Measurements from ENCODE around the gene DOC2B.
"Not testable (repeated sequence)": the region's sequence is repeated elsewhere in the genome, so short reads cannot be mapped to it uniquely, and the experiment has no call there.

DOC2B gene

DNA sequence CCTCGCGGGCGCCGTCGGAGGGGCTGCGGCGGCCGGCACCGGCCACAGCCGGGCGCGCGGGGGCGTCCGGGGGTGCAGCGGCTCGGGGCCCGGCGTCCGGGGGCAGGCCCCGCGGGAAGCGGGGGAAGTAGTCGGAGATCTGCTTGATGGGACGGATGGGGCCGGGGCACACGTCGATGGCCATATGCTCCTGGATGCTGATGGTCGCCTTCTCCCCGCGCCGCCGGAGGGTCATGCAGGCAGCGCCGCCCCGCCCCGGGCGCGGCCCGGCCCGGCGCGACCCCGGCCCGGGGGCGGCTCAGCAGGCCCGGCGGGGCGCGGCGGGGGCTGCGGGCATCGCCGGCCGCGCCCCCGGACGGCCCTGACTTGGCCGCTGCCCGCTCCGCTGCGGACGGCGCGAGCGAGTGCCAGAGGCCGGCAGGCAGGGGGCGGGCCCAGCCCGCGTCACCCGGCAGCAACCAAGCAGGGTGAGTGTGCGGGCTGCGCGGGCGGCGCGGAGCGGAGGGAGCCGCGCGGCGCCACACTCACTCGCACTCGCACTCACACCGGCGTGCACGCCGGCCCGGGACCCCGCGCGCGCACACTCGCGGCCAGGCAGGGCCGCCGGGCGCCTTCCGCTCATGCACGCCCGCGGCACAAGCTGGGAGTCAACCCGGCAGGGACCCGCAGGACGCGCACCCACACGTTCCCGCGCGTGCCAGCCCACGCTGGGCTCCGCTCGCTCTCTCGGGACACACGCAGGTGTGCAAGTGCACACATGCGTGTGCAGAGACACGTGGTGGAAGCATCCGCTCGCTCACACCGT, at the start of gene DOC2B:
DOC2B (minus strand) TSS at position 406 of the 805 bp plus-strand sequence; CDS start at position 235, 171 bp downstream.
- no peak for DNase-seq

DNA sequence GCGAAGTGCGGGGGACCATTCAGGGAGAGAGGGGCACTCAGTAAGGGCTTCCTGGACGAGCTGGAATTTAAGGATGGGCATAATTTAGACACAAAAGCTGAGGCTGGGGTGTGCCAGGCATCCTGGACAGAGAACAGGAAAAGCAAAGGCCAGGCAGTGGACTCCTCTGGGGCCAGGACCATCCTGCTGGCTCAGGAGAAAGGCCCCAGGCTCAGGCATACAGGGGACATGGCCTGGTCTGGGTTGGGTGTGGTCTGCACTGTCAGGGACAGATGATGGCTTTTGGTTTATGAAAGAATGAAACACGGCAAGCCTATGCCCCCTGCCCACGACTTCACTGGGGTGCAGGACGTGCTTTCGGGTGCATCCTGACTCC, 48.9 kb upstream of the DOC2B start:
- DNase-seq: no peak

DNA sequence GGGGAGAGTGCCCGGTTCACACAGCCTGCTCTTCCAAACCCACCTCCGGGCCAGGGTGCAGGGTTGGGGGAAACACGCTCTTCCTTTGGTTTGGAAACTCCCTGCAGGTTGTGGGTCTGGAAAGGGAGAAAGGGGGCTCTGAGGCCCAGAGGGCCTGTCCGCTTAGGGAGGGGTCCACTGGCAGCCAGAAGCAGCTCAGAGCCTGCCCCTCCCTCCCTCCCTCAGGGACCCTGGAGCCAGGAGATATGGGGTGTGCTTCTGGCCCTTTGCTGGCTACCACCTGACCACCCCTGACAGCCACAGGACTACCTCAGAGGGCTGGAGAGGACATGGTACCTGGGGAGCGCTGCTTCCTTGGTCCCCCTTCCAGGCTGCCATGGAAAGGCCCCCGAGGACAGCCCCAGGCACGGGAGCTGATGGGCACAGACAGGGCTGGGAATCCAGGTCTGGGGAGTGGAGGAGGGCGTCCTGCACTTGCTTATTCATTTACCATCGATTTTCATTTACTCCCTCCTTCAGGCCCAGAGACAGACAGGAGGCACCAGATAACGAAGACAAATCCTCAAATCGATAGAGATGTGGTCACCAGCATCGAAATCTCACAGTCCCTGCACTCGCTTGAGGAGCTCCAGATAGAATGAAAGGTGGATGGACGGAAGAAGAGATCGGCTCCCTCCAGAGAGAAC, 48.4 kb upstream of the DOC2B start:
- DNase-seq: no peak

DNA sequence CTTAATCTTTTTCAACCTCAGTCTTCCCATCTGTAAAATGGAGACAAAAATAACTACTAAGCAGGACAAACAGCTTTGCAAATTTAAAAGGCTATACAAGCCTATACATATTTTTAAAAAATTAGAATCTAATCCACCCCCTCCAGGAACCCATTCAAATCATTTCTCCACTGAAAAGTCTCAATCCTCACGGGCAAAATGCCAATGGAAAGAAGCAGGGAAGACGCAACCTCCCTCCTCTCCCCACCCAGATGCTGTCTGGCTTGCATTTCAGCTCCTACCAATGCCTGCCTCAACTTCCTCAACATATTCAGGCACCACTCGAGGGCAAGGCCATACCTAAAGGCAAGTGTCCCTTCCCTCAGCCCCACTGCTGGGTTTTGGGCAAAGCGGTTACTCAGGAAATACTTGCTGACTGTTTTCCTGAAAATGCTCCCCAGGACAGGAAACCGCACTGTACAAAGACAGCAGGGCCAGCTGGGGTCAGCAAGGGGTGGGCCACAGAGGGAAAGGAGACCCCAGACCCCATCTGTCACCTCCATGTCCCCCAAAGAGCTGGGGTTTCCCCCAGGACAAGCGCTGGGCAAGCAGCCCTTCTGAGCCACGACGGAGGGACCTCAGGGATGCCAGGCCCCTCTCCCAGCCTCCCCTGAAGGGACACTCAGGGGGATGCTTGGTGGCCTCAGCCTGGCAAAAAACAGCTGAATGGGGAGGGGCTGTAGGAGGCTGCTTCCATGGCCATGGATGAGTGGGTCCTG, 47.7 kb upstream of the DOC2B start:
- DNase-seq: no peak

DNA sequence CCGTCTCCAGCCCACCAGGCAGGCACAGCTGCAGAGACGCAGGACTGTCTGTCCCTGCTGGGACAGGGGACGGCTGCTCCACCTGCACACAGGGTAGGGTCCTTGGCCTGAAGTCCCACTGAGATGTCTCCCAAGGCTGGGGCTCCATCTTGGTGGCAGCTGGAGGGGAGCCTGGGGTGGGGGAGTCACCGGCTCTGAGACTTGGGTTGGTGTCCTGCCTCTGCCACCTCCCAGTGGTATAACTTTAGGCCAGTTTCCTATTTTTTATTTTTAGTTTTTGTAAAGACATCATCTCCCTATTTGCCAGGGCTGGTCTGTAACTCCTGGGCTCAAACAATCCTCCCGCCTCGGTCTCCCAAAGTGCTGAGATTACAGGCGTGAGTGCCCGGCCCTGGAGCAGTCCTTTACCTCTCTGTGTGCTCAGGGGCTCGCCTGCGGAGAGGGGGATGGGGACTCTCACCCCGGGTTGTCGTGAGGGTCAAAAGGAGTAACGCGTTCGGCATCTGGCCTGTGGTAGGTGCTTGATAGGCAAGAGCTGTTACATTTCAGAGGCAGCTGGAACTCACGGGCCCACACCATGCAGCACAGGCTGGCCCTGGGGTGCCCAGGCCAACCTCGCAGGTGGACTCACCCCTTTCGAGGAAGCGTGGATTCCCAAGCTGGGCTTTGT, 46.6 kb upstream of the DOC2B start:
- no peak for DNase-seq

DNA sequence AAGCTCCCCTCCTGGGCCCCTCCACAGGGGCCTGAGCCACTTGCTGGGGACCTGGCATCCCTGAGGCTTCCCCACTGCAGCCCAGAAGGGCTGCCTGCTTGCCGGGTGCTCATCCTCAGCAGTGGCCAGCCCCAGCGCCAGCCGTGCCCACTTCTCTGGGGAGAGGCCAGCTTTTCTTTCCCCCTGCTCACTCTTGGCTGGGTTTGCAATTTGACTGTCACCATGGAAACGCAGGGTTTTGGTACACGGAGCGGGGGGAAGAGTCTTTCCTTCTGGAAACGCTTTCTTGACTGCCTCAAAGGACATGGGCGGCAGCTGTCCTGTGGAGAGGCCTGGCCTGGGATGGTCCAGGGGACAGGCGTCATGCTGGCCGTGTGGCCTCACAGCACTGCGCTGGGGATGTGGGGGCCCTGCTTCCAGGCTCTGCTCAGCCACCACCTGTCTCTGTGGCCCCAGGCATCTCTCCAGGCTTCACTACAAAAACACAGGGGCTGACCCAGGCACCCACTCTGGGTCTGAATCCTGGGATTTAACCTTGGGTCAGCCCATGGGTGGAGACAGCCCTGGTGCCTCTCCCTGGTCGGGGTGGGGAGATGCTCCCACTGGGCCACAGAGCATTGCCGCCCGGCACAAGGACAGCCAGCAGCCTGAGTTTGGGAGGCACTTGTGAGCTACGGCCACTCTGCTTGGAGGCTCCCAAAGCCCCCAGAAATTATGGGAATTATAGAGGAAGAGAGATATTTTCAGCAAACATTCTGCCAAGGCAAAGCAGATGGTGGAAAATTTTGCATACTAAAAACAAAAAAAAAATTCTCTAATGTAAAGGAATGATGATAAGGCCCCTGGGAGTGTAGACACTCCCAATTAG, 45.9 kb upstream of the DOC2B start:
- no peak for DNase-seq

DNA sequence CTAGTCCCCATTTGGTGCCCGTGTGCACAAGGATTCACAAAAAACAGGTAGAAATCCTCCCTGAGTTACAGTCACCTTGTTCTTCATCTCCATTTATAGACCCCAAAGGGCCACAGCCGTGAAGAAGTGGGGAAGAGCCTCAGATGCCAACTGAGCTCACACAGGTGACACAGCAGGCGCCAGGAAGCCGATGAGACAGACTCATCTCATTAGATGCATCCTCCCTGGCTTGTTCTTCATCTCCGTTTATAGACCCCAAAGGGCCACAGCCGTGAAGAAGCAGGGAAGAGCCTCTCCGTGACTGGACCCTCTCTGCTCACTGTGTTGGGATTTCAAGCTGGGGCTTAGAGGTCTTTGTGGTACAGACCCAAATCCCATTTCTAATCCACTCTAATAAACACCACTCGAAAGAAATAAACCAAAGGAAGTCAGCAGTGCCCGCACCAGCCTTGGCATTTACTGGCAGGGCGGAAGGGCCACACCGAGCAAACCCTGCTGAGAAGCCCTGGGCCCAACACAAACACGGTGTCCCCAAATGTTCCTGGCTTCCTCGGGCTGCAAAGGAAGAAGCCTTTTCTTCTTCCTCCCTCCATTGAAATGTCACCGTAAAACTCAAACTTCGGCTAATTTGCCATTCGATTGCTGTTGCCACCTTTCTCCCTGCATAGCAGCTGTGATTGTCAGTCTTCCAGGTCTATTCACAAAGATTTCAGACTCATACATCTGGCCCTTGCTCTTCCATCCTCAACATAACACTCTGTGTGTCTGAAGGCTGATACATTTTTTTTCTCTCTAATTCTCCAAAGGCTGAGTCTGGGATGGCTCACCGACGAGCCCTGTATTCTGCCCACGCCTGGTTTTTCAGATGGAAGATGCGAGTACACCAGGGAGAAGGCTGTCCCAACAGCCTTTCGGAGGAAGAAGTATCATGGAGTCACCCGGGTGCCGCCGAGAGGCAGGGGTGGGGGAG, 44.9 kb upstream of the DOC2B start:
- DNase-seq: no peak

DNA sequence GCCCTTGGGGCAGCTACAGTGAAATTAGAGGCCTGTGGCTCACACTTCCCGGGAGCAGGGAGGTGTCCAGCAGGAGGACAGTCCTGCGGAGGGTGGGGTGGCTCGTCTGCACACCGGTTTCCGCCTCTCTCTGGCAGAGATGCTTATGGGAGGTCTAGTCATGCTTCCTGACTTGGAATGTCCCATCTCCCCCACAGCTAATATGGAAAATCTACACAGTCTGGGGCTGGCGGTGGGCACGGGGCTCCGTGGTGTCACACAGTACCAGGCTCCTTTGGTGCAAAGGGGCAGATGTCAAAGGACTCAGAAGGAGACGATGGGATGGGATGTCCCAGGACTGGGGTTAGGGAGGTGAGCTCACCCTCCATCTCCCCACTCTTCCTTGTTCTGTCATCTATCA, 44.1 kb upstream of the DOC2B start:
- no peak for DNase-seq

DNA sequence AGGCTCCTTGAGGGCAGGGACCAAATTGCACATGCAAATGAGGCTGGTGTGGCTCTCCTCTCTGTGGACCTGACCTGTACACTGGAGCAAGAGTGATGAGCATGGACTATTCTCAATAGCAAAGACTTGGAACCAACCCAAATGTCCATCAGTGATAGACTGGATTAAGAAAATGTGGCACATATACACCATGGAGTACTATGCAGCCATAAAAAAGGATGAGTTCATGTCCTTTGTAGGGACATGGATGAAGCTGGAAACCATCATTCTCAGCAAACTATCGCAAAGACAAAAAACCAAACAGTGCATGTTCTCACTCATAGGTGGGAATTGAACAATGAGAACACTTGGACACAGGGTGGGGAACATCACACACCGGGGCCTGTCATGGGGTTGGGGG, 43.1 kb upstream of the DOC2B start:
- not testable (repeated sequence) for DNase-seq

DNA sequence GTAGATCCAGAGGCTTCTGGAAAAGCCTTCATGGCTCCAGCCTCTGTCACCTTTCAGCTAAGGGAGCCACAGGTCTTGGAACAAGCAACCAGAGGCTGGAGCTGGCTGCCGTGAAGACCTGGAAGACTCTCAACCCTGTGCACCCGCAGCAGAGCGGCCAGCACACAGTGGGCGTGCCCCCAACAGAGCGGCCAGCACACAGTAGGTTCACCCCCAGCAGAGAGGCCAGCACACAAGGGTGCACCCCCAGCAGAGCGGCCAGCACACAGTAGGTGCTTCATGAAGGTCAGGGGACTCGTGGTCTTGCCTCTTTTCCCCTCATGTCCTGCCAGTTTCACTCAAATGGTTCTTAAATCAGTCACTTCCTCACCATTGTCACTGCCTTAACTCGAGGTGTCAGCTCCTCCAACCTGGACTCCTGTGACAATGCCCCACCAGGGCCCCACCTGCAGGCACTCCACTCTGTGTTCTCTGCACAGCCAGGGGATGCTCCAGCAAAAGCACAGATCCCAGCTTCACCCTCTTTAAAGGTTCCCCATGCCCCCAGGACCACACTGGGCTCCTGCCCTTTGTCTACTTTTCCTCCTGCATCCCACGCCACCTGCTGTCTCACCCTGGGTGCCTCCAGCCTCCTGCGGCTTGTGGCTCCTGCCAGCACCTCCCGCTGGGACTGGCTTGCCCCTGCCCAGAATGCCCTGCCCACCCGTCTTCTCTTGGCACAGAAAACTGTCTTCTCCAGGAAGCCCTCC, 42.4 kb upstream of the DOC2B start:
- no peak for DNase-seq

DNA sequence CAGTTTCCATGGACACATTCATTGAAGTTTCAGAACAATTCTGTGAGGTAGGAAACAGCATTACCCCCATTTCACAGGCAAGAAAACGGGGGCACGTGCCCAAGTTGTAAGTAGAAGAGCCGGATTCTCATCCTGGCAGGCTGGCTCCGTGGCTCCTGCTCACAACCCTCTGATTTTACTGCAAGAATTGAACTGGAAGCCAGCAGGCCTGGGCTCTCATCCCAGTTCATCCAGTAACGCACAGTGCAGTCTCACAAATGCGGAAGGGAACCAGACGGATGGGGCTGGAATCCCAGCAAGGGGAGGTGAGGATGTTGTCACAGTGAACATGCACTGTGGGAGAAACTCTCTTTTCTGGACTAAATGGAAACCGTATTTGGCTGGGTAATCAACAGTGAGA, 40.7 kb upstream of the DOC2B start:
- no peak for DNase-seq

DNA sequence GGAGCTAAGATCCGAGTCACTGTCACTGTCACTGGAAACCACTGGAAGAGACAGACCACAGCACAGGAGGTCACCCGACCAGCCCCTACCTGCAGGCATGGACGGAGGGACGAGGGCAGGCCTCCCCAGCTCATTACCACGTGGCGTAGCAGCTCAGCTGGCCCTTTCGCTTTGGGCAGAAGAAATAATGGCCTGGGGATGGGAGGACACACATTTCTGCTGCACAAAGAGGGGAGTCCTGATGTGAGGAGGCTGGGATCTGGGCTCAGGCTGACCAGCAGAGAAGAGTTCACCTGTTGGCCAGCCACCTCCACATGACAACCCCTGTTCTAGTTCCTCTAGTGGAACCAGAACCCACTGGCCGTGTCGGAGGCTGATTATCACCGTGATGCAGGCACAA, 38.2 kb upstream of the DOC2B start:
- no peak for DNase-seq

DNA sequence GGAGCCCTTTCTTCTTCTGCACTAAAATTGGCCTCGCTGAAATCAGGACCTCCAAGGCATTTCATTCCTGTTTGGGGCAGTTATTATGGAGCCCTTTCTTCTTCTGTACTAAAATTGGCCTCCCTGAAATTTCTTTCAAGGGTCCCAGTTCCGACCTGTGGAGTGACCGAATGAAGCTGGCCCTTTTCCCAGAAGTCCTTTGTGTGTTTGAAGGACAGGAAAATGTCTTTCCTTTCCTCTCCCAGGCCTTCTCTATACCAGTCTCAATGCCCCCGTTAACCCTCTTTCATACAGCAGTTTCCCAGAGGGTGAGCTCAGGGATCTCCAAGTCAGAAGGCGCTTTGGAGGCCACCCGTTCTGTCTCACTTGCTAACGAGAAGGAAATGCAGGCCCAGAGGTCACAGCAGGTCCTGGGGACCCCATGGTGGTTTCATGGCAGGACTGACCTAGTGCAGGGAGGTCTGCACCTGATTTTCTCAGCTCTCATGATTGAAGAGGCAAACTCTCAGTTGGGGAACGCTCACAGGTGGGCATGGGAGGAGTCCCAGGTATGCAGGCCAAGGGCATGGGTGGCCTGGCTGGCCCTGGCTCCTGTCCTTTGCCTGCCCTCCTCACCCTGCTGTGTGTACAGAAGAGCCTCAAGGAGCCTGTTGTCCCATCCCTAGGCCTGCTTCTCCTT, 37.1 kb upstream of the DOC2B start:
- DNase-seq: no peak

DNA sequence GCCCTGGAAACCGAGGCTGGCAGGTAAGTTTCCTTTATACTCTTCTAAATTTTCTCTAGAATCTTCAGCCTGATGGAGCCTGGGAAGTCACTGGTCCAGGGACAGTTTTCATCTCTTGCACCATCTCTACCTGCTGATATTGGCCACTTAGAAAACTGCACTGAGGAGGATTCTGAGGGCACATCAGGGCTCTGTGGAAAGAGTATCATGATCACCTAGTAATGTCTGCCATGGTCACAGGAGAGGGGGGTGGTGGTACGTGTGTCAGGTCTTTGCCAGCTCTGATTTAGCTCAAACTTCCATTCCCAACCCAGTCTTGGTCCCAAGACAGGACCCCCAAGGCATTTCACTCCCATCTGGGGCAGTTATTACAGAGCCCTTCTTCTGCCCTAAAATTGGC, 35.2 kb upstream of the DOC2B start:
- no peak for DNase-seq

DNA sequence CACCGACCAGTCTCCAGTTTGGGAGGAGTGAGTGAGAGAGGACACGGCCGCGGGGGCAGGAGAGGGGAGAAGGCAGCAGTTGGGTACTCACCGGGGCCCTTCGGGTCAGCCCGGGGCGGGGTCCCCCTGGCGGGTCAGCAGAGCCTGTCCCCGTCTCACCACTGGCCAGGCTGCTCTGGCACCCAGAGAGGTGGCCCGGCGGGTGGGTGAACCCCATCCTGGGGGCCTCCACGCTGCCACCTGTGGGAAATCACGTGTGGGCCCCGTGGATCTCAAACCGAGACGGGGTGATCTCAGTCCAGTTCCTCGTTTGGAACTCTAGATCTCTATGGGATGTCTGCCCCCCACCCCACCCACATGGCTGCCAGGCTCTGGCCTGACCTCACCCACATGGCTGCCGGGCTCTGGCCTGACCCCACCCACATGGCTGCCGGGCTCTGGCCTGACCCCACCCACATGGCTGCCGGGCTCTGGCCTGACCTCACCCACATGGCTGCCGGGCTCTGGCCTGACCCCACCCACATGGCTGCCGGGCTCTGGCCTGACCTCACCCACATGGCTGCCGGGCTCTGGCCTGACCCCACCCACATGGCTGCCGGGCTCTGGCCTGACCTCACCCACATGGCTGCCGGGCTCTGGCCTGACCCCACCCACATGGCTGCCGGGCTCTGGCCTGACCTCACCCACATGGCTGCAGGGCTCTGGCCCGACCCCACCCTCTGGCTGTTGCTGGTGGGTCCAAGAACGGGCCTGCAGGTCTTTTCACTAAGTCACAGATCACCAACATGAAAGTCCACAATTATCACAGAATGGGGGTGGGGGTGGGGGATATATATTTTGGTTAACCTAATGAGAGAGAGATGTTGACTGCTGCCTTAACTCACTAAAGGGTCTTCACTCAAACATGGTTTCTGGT, 34.4 kb upstream of the DOC2B start:
- DNase-seq: not testable (repeated sequence)

DNA sequence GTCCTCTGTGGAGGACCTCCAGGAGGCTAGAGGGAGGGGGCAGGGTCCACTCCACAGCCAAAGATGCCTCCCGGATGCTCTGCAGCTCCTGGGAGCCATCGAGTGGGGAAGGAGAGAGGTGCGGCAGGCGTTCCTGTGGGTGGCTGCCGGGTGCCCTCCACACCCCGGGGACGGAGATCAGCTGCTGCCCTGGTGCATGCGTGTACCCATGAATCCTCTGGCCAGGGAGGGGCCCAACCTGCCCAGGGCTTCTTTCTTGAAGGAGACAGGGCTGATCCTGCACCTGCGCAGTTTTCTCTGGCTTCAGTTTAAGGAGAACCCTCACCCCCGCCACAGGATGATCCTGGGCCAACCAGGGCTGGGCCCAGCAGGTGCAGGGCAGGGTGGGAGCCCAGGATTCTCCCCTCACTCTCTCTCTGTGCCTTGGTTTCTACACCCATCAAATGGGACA, 33.5 kb upstream of the DOC2B start:
- no peak for DNase-seq

DNA sequence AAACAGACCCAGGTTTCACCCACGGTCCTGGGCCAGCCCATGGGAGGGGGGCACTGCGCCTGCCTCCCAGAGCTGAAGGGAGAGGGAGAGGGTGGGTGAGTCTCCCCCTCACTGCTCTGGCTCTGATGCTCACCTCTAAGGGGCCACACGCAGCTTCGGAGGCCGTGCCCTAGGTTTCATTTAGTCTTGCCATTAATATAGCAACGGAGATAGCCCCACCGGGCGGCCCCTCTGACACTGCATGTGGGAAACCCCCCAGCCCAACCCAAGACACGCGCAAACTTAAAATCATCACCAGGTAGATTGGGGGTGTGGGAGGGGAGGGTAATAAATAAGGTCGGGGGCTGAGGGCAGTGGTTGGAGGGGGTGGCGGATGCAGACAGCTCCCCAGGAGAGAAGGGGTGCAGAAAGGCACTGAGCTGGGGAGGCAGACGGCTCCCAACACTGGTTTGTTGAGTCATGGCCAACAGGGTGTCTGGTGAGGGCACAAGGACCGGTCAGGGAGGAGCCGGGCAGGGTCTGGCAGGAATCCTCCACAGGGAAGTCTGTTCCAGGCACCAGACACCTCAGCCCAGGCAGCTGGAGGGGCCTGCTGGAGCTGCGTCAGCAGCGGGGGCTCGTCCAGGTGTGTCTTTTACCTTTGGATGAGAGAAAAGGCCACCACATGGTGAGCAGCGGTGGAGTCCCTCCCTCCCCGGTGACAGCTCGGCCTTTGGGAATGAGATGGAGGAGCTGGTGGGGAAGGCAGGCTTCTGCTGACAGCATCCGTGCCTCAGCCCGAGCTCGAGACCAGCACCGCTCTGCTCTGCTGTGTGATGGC, 32.0 kb upstream of the DOC2B start:
- DNase-seq: no peak

All from activated T-cell treated with anti-CD3 and anti-CD28 coated beads for 4 hours (primary cell).